Measurements from ENCODE around the gene CELF2.

Gene CELF2

DNA sequence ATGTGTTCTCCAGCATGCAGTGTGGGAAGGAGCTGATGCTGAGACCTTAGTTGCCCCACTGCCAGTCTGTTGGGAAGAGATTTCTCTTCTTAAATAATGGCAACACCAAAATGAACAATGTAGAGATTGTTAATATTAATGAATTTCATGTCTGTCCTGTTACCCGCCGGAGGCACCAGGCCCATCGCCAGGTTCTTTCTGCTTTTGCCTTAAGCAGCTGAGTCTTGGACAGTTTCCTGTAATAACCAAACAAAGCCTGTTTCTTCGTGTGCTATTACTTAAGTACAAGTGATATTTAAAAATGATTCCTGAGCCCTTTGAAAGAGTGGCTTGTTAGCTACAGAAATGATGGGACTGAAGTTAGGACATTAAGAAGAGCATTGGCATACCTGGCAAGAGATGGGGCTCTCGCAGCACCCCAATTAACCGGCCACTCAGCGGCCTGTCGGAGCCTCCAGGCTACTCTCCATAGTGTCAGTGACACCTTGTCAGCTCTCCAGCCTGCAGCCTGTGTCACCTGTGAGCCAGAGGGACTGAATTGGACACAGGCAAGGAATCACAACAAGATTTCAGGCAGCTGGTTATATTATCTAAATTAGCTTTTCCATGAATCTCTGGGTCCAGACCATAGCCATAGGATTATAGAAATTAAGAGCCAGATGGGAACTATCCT, 142.0 kb downstream of the CELF2 start:
- DNase-seq, result no peak

GRCh38 chr10:11161096-11161495, 143.4 kb downstream of the CELF2 start:
- DNase-seq, result no peak

GRCh38 chr10:11161910-11162309, 144.2 kb downstream of the CELF2 start:
- no peak for DNase-seq

DNA sequence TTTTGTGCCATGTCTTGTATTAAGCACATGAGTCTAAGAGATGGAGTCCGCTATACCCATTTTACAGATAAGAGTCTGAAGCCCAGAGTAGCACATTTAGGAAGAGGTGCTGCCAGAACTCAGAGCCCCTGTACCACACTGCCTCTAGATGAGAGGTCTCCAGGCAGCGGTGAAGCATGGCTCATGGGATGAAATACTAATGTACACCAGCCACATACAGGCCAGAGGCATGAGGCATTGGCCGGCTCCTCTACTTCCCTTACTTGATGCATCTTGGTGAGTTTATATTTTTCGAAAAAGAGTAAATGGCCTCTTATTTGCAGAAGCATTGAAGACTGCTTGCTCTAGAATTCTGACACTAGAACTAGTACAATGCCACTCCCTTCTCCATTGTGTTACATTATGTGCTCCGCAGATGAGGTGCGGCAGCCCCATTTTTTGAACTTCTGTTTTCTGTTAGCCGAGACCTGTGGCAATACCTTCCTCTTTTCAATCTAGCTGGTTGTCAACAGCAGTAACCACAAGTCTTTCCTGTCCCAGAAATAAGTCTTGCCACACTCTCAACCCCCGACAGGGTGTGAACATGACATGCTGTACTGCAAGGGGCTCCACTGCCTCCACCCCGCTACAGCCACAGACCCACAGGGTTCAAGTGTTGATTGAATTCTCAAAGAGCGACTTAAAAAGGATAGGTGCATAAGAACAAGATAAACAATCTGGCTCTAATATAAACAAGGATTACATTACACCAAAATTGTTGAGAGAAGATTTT, 145.3 kb downstream of the CELF2 start:
- no peak for DNase-seq

DNA sequence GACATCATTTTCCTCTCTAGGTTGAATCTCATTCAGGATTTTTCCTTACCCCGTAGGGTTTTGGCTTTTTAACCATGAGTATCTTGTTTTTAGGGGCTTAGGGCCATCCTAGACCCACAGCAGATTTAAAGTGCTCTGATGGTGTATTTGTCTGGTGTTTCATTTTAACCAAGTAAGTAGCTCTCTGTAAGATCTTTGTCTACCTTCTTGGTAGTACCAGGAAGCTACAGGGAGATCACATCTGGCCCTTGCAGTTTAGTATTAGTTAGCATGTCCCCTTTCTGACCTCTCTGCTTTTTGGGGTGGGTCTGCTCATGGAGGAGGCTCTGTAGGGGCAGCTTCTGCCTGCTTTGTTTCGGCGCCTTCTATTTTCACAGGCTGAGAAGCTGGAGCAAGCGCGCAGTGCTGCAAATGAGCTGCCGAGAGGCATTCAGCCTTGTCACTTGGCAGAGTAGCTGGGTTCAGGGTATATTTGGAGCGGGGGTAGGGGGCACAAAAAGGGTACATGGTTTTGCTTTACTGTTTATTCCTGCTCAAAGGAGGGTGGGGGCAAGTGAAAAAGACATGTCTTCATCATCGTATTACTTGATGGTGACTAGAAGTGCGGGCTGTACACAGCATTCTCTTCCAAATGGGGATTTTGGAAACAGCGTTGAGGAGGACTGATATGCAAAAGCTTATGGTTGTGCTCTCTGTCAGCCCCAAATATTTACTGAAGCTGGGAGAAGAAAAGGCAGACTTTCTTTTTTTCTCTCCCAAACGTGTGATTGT, 146.3 kb downstream of the CELF2 start:
- no peak for DNase-seq

DNA sequence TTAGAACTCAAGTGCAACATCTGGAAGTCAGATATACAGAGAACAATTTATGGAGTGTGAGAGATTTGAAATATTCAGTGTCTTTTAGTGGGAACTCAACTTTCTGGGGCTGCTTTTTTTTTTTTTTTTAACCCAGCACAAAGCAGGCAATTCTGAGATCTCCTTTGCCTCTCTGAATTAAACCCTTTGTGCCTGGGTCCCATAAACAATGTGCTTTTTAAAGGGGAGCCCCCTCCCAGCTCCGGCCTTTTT, 146.8 kb downstream of the CELF2 start:
- no peak for DNase-seq

GRCh38 chr10:11164803-11165590, 147.3 kb downstream of the CELF2 start:
- no peak for DNase-seq

DNA sequence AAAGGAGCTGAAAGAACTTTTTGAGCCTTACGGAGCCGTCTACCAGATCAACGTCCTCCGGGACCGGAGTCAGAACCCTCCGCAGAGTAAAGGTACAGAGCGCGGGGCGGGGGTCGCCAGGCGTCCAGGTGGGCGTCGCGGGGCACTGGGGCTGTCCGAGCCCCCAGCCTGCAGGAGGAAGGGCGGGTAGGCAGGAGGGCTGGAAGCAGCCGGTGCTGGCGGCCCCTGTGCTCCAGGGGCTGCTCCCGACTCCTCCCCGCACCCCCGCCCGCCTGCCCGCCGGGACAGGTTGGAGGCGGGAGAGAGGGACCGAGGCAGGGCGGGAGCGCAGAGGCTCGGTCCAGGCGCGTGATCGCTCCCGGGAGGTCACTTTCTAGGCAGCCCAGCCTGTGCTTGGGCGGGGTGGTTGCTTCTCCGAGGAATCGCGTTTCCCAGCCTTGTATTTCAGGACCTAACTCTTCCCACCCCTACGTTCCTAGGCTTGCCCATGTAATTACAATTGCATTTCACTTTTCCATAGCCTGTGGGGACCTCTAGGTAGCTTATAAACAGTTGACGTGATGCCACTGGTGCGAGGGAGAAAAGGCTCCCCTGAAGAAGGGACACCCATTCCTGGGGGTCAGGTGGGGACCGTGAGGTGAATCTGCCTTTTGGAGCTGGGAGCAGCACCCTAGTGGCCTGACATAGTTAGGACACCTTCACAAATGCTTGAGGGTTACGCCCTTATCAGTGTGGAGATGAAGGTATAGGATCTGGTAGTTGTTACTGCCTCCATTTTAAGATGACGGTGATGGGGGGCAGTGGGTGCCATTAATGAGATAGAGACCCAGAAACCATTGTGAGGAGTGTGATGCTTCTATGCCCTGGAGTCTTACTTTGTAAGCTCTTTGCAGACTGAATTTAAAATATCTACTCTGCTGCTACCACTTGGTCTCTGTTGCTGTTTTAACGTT, 148.2 kb downstream of the CELF2 start:
- no peak for DNase-seq

GRCh38 chr10:11166550-11166949, 148.9 kb downstream of the CELF2 start:
- no peak for DNase-seq

- no peak for DNase-seq
Observed at GRCh38 chr10:11167233-11167966, 149.7 kb downstream of the CELF2 start.

DNA sequence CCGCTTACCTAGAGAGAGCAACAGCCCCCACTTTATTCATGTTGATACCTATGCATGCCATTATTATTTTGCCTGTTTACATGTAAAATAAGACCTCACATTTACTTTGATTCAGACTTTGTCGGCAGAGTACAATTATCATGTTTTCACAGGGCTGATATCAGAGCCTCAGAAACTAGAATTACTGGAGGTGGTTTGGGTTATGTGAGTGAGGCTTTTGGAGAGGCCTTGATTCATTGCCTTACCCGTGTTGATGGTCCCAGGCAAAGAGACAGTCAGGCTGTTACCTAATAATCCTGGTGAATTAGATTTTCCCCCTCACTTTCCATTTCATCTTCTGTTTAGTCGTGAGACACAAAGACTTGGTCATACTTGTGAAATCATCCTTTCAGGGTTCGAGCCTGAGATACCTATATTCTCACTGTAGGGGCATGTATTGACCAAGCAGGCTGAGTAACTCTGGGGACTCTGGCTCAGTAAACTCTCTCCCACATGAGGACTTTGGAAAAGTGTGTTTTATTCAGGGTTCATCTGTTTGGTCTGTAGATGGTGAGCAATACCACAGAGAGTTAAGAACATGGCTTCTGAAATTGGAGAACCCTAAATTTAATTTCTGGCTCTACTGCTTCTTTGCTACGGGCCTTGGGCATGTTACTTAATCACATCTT, 150.9 kb downstream of the CELF2 start:
- no peak for DNase-seq

DNA sequence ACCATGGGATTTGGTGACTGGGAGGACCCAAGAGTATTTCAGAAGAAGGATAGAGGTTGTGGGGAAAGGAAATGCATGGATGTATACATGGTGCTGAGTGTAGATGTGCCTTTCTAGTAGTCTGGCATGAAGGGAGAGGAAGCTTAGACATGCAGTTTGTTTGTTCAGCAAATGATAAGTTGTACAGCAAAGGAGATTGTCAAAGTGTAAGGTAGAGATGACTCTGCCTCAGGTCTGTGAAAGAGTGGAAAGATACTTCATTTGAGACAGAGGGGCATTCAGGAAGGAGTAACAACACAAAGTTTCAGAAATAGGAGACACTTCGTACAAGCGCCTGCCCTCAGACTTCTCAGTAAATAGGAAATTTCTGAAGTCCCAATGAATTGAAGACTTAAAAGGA, 152.3 kb downstream of the CELF2 start:
- DNase-seq, result no peak

- no peak for DNase-seq
Observed at GRCh38 chr10:11170574-11170973, 152.9 kb downstream of the CELF2 start.

- no peak for DNase-seq
Observed at GRCh38 chr10:11170993-11171851, 153.6 kb downstream of the CELF2 start.

- DNase-seq, result no peak
Observed at GRCh38 chr10:11173042-11173441, 155.4 kb downstream of the CELF2 start.

- no peak for DNase-seq
Observed at GRCh38 chr10:11175823-11176243, 158.2 kb downstream of the CELF2 start.

DNA sequence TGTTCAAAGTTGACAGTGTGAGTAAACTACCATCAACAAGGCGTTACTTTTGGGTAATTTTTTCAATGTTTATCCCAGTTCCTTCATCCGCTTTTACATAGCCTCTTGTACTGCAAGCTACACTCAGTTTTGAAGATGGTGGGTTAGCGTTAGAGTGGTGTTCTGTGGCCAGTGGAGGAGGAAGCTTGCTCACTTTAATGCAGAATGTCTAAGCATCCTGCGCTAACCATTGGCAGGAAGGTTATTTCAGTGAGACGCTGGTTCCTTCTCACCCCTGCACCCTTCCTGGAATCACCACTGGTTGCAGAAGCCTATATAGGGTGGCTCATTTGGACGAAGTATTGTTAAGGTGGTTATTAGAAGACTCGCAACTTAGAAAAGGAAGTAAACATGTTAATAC, 159.1 kb downstream of the CELF2 start:
- no peak for DNase-seq

GRCh38 chr10:11177381-11177780, 159.7 kb downstream of the CELF2 start:
- DNase-seq, result no peak

DNA sequence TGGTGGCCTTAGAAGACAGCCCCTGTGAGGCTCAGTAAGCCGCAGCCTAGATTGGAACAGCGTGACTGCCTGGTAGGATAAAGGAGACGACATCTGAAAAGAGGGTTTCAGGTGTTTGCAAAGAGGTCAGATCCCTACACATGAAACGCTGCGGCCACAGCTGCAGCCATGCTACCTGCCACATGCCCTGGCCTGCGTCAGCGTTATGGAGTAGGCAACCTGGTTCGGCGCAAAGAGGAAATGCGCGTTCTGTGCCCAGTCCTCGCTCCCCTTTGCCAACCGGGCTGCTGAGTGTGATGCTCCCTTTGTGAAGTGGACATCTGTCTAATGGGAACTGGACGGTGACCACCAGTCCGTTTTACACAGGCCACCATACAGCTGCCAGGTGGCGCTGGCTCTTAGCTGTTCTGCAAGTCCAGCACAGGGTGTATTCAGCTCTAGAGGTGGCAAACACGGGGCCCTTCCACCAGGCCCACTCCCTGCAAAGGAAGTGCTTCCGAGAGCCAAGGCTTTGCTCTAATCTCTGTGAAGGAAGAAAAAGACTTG, 160.3 kb downstream of the CELF2 start:
- no peak for DNase-seq

All from KG1 (cell line).